GM23248 (cell line): ENCODE measurements around the gene DNAJC1.

Experiments used
- EZH2 ChIP-seq: fragments of 200-600 bp; sonication (generic); IDR thresholded peaks from 2 replicates; pipeline ENCODE4 v1.6.1; 2018; ENCODE audit warnings: antibody characterized with exemption, mild to moderate bottlenecking; ENCODE audit not compliant: insufficient read depth, poor library complexity, severe bottlenecking
- EZH2phosphoT487 ChIP-seq: fragments of 200-600 bp; sonication (generic); IDR thresholded peaks from 2 replicates; pipeline ENCODE4 v1.6.1; 2018; ENCODE audit warnings: antibody characterized with exemption, moderate library complexity, mild to moderate bottlenecking, low read depth; ENCODE audit not compliant: insufficient read depth

DNA sequence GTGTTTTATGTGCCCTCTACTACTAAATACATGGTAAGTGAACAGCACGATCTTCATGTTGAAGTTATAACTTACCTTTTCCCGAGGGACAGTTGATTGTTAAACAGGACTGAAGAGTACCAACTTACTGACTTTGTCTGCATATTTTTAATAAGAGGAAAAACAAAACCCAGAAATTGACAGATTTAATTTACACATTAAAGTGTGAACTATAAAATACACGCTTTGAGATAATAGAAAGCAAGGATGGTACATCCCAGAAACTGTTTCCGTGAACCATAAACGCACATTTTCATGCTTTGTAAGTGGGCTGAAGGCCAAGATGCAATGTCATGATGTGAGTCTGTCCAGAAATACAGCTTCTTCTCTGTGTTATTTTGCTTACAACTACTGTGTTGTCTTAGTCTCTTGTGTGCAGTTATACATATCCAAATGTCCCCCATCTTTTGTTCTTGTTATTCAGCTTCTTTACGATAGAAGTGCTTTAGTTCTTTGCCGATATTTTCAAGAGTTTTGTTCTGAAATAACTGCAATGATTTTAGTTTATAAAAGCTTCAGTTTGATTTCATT is 279.4 kb downstream of the DNAJC1 start:
- TF ChIP-seq EZH2phosphoT487, result no peak
- no peak for TF ChIP-seq EZH2
